Fibroblast of lung (primary cell): ENCODE results near the gene TBL1XR1. TPM values are rescaled to one million over a fixed set of nuclear protein-coding genes. Genes with fewer than 3 reads are reported as not detected.
A peak's percentile ranks its signal among the peaks of the same experiment; 100 is the strongest.

Experiments used
- DNase-seq, 2 donors: peaks; one replicate each; pipeline versions ENCODE4 v3.0.0 to v3.0.0-alpha.2; 2010; ENCODE audit warnings: low read depth in 2 of 2
- H2AFZ ChIP-seq: 2 replicates; pipeline ENCODE4 v1.5.1; 2012; ENCODE audit warnings: low read length, control low read depth, inconsistent platforms
- H3K27ac ChIP-seq: 2 replicates; pipeline ENCODE4 v1.5.1; 2011; ENCODE audit warnings: low read length, control low read depth; ENCODE audit not compliant: insufficient read depth
- H3K27me3 ChIP-seq: 2 replicates; pipeline ENCODE4 v1.5.1; 2011; ENCODE audit warnings: mild to moderate bottlenecking, low read length; ENCODE audit not compliant: control insufficient read depth, insufficient read depth
- H3K36me3 ChIP-seq: 2 replicates; pipeline ENCODE4 v1.5.1; 2011; ENCODE audit warnings: low read length; ENCODE audit not compliant: control insufficient read depth, insufficient read depth
- H3K4me1 ChIP-seq: 2 replicates; pipeline ENCODE4 v1.5.1; 2011; ENCODE audit warnings: low read length; ENCODE audit not compliant: control insufficient read depth, insufficient read depth; ENCODE audit errors: extremely low read depth
- H3K4me2 ChIP-seq: 2 replicates; pipeline ENCODE4 v1.5.1; 2011; ENCODE audit warnings: low read length, control low read depth; ENCODE audit not compliant: insufficient read depth; ENCODE audit errors: extremely low read depth
- H3K4me3 ChIP-seq, 4 experiments: fragments of 200-600 bp in 1 of 4; sonication (generic) in 1 of 4; replicated peaks in 1 of 4; 2 replicates each; pipeline ENCODE4 v1.5.1; 2011 to 2016; ENCODE audit warnings: low read length in 4 of 4, low read depth in 3 of 4, mild to moderate bottlenecking in 3 of 4, control low read depth in 2 of 4, inconsistent platforms in 1 of 4, mixed read lengths in 1 of 4; ENCODE audit not compliant: insufficient read depth in 1 of 4; ENCODE audit errors: control extremely low read depth in 1 of 4
- H3K79me2 ChIP-seq: 2 replicates; pipeline ENCODE4 v1.5.1; 2012; ENCODE audit warnings: mild to moderate bottlenecking, low read length, inconsistent platforms; ENCODE audit not compliant: control insufficient read depth, insufficient read depth
- H3K9ac ChIP-seq: 2 replicates; pipeline ENCODE4 v1.5.1; 2011; ENCODE audit warnings: mild to moderate bottlenecking, low read length, control low read depth; ENCODE audit not compliant: insufficient read depth
- H3K9me3 ChIP-seq: 2 replicates; pipeline ENCODE4 v1.5.1; 2012; ENCODE audit warnings: low read depth, low read length; ENCODE audit not compliant: control insufficient read depth, insufficient read depth
- H4K20me1 ChIP-seq: 2 replicates; pipeline ENCODE4 v1.5.1; 2011; ENCODE audit warnings: low read length; ENCODE audit not compliant: control insufficient read depth, insufficient read depth; ENCODE audit errors: extremely low read depth
- EZH2 ChIP-seq: IDR thresholded peaks from 2 replicates; pipeline ENCODE4 v1.5.1; 2012; ENCODE audit warnings: low read length, control low read depth, mild to moderate bottlenecking; ENCODE audit errors: missing control alignments
- polyA plus RNA-seq, 2 donors: library from polyadenylated mRNA; depleted of rRNA in 1 of 2; stranded (reverse) in 1 of 2; unstranded in 1 of 2; fragments of >200 nt; gene quantifications; 2 replicates each; pipeline ENCODE4 v1.2.1, GENCODE V29; 2011 to 2012; ENCODE audit warnings: missing spikeins in 1 of 2
- total RNA-seq: library from RNA; depleted of rRNA; stranded (reverse); fragments of >200 nt; gene quantifications from 2 replicates; pipeline ENCODE4 v1.2.1, GENCODE V29; 2014
- TF ChIP-seq, protein P1 (sequence below), 2 donors: IDR thresholded peaks in 1 of 2; conservative IDR thresholded peaks in 1 of 2; 1 replicate in 1 of 2; 2 replicates in 1 of 2; pipeline ENCODE4 v1.5.1; 2011 to 2012; ENCODE audit warnings: low read length in 2 of 2, control low read depth in 1 of 2, inconsistent platforms in 1 of 2, low read depth in 1 of 2, mild to moderate bottlenecking in 1 of 2

Gene TBL1XR1
- total and polyA plus RNA-seq, 2 donors (not counting 1 experiment from before 2014, with no cell fraction given), result 115 to 369 TPM

DNA sequence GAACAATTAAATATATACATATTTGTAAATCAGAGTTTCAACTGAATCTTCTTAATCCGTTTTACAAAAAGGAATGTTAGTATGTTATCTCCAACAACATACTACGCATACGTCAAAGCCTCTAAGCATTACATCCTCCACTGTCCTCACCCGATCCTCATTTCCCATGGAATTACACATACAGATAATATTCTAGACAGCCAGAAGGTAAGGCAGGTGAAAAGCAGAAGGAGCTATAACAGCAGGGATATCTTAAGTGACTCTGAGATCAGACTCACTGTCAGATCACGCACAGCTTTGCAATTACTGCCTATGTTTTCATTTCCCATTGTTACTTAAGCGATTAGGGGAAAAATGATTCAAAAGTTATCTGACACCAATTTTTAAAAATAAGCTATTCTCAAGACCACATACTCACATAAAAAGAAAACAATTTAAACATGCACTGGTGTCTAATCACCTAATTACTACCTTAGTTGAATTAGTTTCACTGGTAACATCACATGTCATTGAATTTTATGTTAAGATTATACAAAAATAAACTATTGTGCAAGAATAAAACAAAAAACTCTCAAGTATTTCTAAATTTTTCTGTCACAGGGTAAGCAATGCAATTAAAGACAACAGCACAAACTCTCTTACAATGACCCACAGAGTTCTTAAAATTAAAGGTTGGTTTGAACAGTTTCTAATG is 92.8 kb downstream of the TBL1XR1 start:
- H3K9ac ChIP-seq, result no peak overlapping the region
- peaks cover 4% of the 10 kb centered on the region for H3K4me1 ChIP-seq
- H2AFZ ChIP-seq, result no peak overlapping the region
- no peak for TF ChIP-seq EZH2
- TF ChIP-seq, protein P1, sequence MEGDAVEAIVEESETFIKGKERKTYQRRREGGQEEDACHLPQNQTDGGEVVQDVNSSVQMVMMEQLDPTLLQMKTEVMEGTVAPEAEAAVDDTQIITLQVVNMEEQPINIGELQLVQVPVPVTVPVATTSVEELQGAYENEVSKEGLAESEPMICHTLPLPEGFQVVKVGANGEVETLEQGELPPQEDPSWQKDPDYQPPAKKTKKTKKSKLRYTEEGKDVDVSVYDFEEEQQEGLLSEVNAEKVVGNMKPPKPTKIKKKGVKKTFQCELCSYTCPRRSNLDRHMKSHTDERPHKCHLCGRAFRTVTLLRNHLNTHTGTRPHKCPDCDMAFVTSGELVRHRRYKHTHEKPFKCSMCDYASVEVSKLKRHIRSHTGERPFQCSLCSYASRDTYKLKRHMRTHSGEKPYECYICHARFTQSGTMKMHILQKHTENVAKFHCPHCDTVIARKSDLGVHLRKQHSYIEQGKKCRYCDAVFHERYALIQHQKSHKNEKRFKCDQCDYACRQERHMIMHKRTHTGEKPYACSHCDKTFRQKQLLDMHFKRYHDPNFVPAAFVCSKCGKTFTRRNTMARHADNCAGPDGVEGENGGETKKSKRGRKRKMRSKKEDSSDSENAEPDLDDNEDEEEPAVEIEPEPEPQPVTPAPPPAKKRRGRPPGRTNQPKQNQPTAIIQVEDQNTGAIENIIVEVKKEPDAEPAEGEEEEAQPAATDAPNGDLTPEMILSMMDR (conservative IDR thresholded peaks at IDR 0.05 in 1 of 2, IDR thresholded peaks at IDR 0.05 in 1 of 2; ENCODE audit: low read depth in 1 of 2, low read length in 2 of 2), result no peak
- H3K36me3 ChIP-seq, result no peaks in the 10 kb centered on the region
- H4K20me1 ChIP-seq, result peaks cover 4% of the 10 kb centered on the region
- H3K27me3 ChIP-seq, result no peaks in the 10 kb centered on the region
- no peaks in the 10 kb centered on the region for H3K9me3 ChIP-seq
- H3K4me2 ChIP-seq, result no peak overlapping the region
- DNase-seq, result no peak
- no peak overlapping the region for H3K27ac ChIP-seq
- H3K4me3 ChIP-seq, result no peak overlapping the region
- peaks cover 84% of the 10 kb centered on the region for H3K79me2 ChIP-seq

DNA sequence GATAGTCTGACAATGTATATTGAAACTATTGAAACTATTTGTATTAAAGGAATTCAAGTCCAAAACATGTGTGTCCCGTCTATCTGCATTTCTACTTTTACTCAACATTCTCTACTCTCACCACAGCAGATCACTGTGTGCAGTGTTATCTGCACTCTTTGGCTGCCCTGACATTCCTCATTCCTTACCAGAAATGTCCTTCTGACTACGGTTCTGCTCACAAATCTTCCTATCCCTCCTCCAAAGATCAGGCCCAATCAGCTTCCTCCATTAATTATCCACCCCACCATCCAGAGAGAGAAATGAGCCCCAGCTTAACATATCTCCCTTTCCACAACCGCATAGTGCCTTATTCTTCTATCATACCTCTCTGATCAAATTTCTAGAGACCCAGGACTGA is 94.7 kb downstream of the TBL1XR1 start:
- peak in 1 of 2 donors; percentile 86 for DNase-seq

DNA sequence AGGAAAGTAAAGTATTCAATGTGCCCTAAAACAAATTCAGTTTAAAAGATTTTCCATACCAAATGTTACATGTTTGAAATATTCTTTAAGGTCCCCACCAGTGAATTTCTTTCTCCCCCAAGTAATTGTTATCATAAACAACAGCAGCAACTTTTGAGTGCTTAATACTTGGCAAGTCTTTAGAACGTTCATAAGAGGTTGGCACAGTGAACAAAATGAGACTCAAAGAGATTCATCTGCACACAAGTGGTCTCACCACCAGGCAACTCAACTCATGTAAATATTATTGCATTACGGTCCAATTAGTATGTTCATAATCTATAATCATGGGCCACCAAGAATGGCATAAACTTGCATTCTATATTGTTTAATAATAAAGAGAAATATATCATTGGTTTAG is 98.7 kb downstream of the TBL1XR1 start:
- Histone ChIP-seq H3K27ac (no peak overlapping the region), H3K4me2 (no peak overlapping the region), H3K27me3 (no peaks in the 10 kb centered on the region), H3K36me3 (no peaks in the 10 kb centered on the region), H3K79me2 (peaks cover 77% of the 10 kb centered on the region), H3K9me3 (no peaks in the 10 kb centered on the region), H2AFZ (no peak overlapping the region), H3K4me1 (peaks cover 4% of the 10 kb centered on the region), H4K20me1 (peaks cover 3% of the 10 kb centered on the region), H3K9ac (no peak overlapping the region), H3K4me3 (no peak overlapping the region)
- TF ChIP-seq EZH2, result no peak
- TF ChIP-seq, protein P1 (conservative IDR thresholded peaks at IDR 0.05 in 1 of 2, IDR thresholded peaks at IDR 0.05 in 1 of 2; ENCODE audit: low read depth in 1 of 2, low read length in 2 of 2), result no peak
- no peak for DNase-seq

More for the DNA sequence above, 94.7 kb downstream of the TBL1XR1 start:
- Histone ChIP-seq H3K27me3 (no peaks in the 10 kb centered on the region), H3K36me3 (no peaks in the 10 kb centered on the region), H3K9ac (no peak overlapping the region), H3K4me1 (peaks cover 4% of the 10 kb centered on the region), H2AFZ (no peak overlapping the region), H3K27ac (no peak overlapping the region), H3K79me2 (peaks cover 83% of the 10 kb centered on the region), H3K4me2 (no peak overlapping the region), H3K9me3 (no peaks in the 10 kb centered on the region), H3K4me3 (no peak overlapping the region), H4K20me1 (peaks cover 4% of the 10 kb centered on the region)
- TF ChIP-seq EZH2, result no peak
- TF ChIP-seq, protein P1 (conservative IDR thresholded peaks at IDR 0.05 in 1 of 2, IDR thresholded peaks at IDR 0.05 in 1 of 2; ENCODE audit: low read depth in 1 of 2, low read length in 2 of 2), result no peak
